ENCODE results near the gene CTXND2. TPM values are rescaled to one million over a fixed set of nuclear protein-coding genes. Genes with fewer than 3 reads are reported as not detected.
"Not testable (repeated sequence)": the region's sequence is repeated elsewhere in the genome, so short reads cannot be mapped to it uniquely, and the experiment has no call there.

CTXND2 gene
- not detected for total RNA-seq
- long read RNA-seq, donor 1: 0 reads
- long read RNA-seq, donor 2: 0 reads

GRCh38 chr1:150887018-150887417, at the start of gene CTXND2:
Gene CTXND2, plus strand, starts transcription at chr1:150887136. Its CDS starts 25,179 bp downstream, at chr1:150912315.
- no peaks in the 10 kb centered on the region for H3K4me1 ChIP-seq (ENCODE audit: low read depth)
- no peaks in the 10 kb centered on the region for H3K36me3 ChIP-seq (ENCODE audit: low read depth)
- DNase-seq: no peak
- ATAC-seq: no peak
- intact Hi-C loops (cut with DNase I, micrococcal nuclease): no loop called here
- no peaks in the 10 kb centered on the region for H3K9me3 ChIP-seq
- no peak within 1 kb of the TSS for H3K4me3 ChIP-seq
- no peak for TF ChIP-seq CTCF (IDR thresholded peaks at IDR 0.05)

- intact Hi-C loops (cut with DNase I, micrococcal nuclease); H3K9me3 ChIP-seq; ATAC-seq; H3K36me3 ChIP-seq (ENCODE audit: low read depth); H3K4me3 ChIP-seq; H3K4me1 ChIP-seq (ENCODE audit: low read depth); DNase-seq: not testable (repeated sequence)
These were observed 46.1 kb upstream of the CTXND2 start for GRCh38 chr1:150840850-150841249.

- H3K4me3 ChIP-seq: no peak overlapping the region
- H3K36me3 ChIP-seq (ENCODE audit: low read depth): no peaks in the 10 kb centered on the region
- ATAC-seq (no peak), DNase-seq (no peak)
- H3K9me3 ChIP-seq: no peaks in the 10 kb centered on the region
- no peak for TF ChIP-seq CTCF (IDR thresholded peaks at IDR 0.05)
- intact Hi-C loops (cut with DNase I, micrococcal nuclease): no loop called here
- peaks cover under 1% of the 10 kb centered on the region for H3K4me1 ChIP-seq (ENCODE audit: low read depth)
These were observed 45.3 kb upstream of the CTXND2 start for GRCh38 chr1:150841626-150842025.

GRCh38 chr1:150842343-150842742, 44.6 kb upstream of the CTXND2 start:
- DNase-seq (no peak), ATAC-seq (no peak)
- no peak for TF ChIP-seq CTCF (IDR thresholded peaks at IDR 0.05)
- Histone ChIP-seq H3K9me3 (no peaks in the 10 kb centered on the region), H3K4me3 (no peak overlapping the region), H3K36me3 (ENCODE audit: low read depth) (no peaks in the 10 kb centered on the region), H3K4me1 (ENCODE audit: low read depth) (no peaks in the 10 kb centered on the region)
- intact Hi-C loops (cut with DNase I, micrococcal nuclease): no loop called here

- no peak for TF ChIP-seq CTCF (IDR thresholded peaks at IDR 0.05)
- Histone ChIP-seq H3K36me3 (ENCODE audit: low read depth) (no peaks in the 10 kb centered on the region), H3K4me3 (no peak overlapping the region), H3K4me1 (ENCODE audit: low read depth) (no peaks in the 10 kb centered on the region), H3K9me3 (no peaks in the 10 kb centered on the region)
- DNase-seq (no peak), ATAC-seq (no peak)
- intact Hi-C loops (cut with DNase I, micrococcal nuclease): no loop called here
These were observed 44.0 kb upstream of the CTXND2 start for GRCh38 chr1:150842964-150843363.

- Histone ChIP-seq H3K4me3 (no peak overlapping the region), H3K9me3 (no peaks in the 10 kb centered on the region), H3K4me1 (ENCODE audit: low read depth) (no peaks in the 10 kb centered on the region), H3K36me3 (ENCODE audit: low read depth) (no peaks in the 10 kb centered on the region)
- intact Hi-C loops (cut with DNase I, micrococcal nuclease): no loop called here
- no peak for ATAC-seq
- DNase-seq: no peak
- TF ChIP-seq CTCF (IDR thresholded peaks at IDR 0.05): no peak
These were observed 43.5 kb upstream of the CTXND2 start for GRCh38 chr1:150843474-150843873.

All from mucosa of descending colon (tissue), 3 donors.